ENCODE data around the gene LBP. TPM values are rescaled to one million over a fixed set of nuclear protein-coding genes. Genes with fewer than 3 reads are reported as not detected.

The LBP gene
- total and polyA plus RNA-seq, 7 experiments from 2014 or later, result not detected

DNA sequence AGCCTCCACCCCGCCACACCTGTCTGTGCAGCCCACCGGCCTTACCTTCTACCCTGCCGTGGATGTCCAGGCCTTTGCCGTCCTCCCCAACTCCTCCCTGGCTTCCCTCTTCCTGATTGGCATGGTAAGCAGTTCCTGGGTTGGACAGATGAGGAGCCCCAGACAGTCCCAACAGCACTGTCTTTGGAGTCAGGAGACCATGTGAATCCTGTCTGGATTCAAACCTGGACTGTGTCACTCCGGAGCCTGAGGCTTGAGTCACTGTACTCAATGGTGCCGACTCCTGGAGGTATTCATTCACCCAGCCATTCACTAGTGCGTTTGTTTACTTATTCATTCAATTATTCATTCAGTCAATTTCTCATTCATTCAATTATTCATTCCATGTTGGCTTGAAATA is 20.0 kb upstream of the LBP start:
- POLR2A ChIA-PET, result no interaction called here
- Mint-ChIP-seq H3K36me3 (peaks cover 0 to 4% (median 0%) of the 10 kb centered on the region in 5 donors), H3K27ac (no peak overlapping the region), H3K4me1 (peaks cover 0 to 5% (median 0%) of the 10 kb centered on the region in 7 donors), H3K9me3 (peaks cover 0 to 4% (median 0%) of the 10 kb centered on the region in 11 donors), H3K4me3 (no peak overlapping the region), H3K27me3 (peaks cover 11 to 31% (median 27%) of the 10 kb centered on the region in 5 donors)
- no peak overlapping the region for H3K27ac ChIP-seq (ENCODE audit: low read depth, low read length)
- no peaks in the 10 kb centered on the region for H3K4me1 ChIP-seq (ENCODE audit: control insufficient read depth in 2 of 2, insufficient read depth in 2 of 2, low read length in 2 of 2)
- intact Hi-C loops (cut with micrococcal nuclease), result no loop called here
- H3K4me3 ChIP-seq (ENCODE audit: low read length), result no peak overlapping the region
- CTCF ChIA-PET, result no interaction called here
- ATAC-seq, result no peak
- H3K9me3 ChIP-seq (ENCODE audit: control insufficient read depth in 2 of 3, low read length in 3 of 3), result no peaks in the 10 kb centered on the region
- H3K36me3 ChIP-seq (ENCODE audit: control insufficient read depth in 2 of 3, insufficient read depth in 3 of 3, low read length in 3 of 3), result no peaks in the 10 kb centered on the region
- no peak for DNase-seq
- H3K27me3 ChIP-seq (ENCODE audit: control insufficient read depth in 2 of 2, insufficient read depth in 2 of 2, low read length in 2 of 2), result no peaks in the 10 kb centered on the region

DNA sequence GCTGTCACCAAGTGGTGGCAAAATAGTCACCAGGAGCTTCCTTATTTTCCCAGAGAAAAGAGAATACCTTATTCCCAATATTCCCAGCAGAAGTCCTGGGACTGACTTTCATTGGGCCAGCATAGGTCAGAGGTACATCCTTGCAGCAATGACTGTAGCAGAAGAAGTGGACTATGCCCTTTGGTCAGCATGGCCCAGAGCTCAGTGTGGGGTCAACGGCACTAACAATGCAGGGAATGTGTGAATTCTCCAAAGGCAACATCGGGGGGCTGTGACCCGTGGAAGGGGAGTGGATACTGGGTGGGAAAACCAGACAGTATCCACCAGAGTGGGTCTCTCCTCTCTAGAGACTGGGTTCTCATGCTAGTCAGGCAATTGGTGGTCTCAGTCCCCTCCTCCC is 15.6 kb upstream of the LBP start:
- ATAC-seq (no peak), DNase-seq (no peak)
- Mint-ChIP-seq H3K36me3 (peaks cover 0 to 4% (median 0%) of the 10 kb centered on the region in 5 donors), H3K4me1 (no peaks in the 10 kb centered on the region), H3K4me3 (no peak overlapping the region), H3K27ac (no peak overlapping the region), H3K9me3 (peaks cover 0 to 1% (median 0%) of the 10 kb centered on the region in 11 donors), H3K27me3 (peaks cover 6 to 40% (median 25%) of the 10 kb centered on the region in 5 donors)
- no peak overlapping the region for H3K4me3 ChIP-seq (ENCODE audit: low read length)
- intact Hi-C loops (cut with micrococcal nuclease), result no loop called here
- H3K27ac ChIP-seq (ENCODE audit: low read depth, low read length), result no peak overlapping the region
- no peaks in the 10 kb centered on the region for H3K27me3 ChIP-seq (ENCODE audit: control insufficient read depth in 2 of 2, insufficient read depth in 2 of 2, low read length in 2 of 2)
- no peaks in the 10 kb centered on the region for H3K36me3 ChIP-seq (ENCODE audit: control insufficient read depth in 2 of 3, insufficient read depth in 3 of 3, low read length in 3 of 3)
- H3K9me3 ChIP-seq (ENCODE audit: control insufficient read depth in 2 of 3, low read length in 3 of 3), result no peaks in the 10 kb centered on the region
- ChIA-PET POLR2A (no interaction called here), CTCF (no interaction called here)
- no peaks in the 10 kb centered on the region for H3K4me1 ChIP-seq (ENCODE audit: control insufficient read depth in 2 of 2, insufficient read depth in 2 of 2, low read length in 2 of 2)

DNA sequence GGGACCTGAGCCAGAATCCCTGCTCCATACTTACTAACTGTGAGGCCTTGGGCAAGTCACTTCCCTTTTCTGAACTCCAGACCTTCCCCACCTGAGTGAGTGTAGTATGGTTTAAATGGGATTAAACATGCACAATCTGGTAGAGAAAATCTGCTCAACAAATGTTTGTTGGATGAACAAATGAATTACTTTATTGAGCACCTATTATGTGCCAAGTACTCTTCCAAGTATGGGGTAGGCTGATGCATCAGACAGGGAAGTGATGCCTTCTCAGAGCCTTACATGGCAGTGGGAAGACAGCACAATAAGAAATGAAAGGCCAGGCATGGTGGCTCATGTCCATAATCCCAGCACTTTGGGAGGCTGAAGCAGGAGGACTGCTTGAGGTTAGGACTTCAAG is 15.0 kb upstream of the LBP start:
- Mint-ChIP-seq H3K9me3 (peaks cover 0 to 4% (median 0%) of the 10 kb centered on the region in 11 donors), H3K4me1 (no peaks in the 10 kb centered on the region)

DNA sequence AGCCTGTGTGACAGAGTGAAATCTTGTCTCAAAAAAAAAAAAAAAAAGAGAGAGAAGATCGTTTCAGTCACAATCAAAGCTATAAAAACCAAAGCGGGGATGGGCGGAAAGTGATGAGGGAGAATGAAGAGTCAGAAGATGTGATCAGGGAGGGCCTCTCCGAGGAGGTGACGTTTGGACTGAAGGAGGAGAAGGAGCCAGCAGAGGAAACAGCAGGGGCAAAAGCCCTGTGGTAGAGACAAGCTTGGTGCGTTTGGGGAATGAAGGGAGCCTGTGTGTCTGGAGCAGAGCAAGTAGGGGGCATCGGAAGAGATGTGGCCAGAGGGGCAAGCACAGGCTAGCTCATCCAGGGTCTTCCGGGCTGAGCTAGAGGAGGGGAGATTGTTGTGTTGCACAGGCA is 14.5 kb upstream of the LBP start:
- Mint-ChIP-seq H3K36me3 (peaks cover 0 to 4% (median 0%) of the 10 kb centered on the region in 5 donors), H3K4me3 (no peak overlapping the region), H3K27me3 (peaks cover 6 to 50% (median 26%) of the 10 kb centered on the region in 5 donors), H3K4me1 (no peaks in the 10 kb centered on the region), H3K27ac (no peak overlapping the region), H3K9me3 (peaks cover 0 to 7% (median 0%) of the 10 kb centered on the region in 11 donors)
- H3K27ac ChIP-seq (ENCODE audit: low read depth, low read length), result no peak overlapping the region
- ATAC-seq (no peak), DNase-seq (no peak)
- H3K4me3 ChIP-seq (ENCODE audit: low read length), result no peak overlapping the region
- H3K27me3 ChIP-seq (ENCODE audit: control insufficient read depth in 2 of 2, insufficient read depth in 2 of 2, low read length in 2 of 2), result no peaks in the 10 kb centered on the region
- no peaks in the 10 kb centered on the region for H3K4me1 ChIP-seq (ENCODE audit: control insufficient read depth in 2 of 2, insufficient read depth in 2 of 2, low read length in 2 of 2)
- intact Hi-C loops (cut with micrococcal nuclease), result no loop called here
- ChIA-PET POLR2A (no interaction called here), CTCF (no interaction called here)
- H3K36me3 ChIP-seq (ENCODE audit: control insufficient read depth in 2 of 3, insufficient read depth in 3 of 3, low read length in 3 of 3), result no peaks in the 10 kb centered on the region
- no peaks in the 10 kb centered on the region for H3K9me3 ChIP-seq (ENCODE audit: control insufficient read depth in 2 of 3, low read length in 3 of 3)

More for the DNA sequence above, 15.0 kb upstream of the LBP start:
- Histone ChIP-seq H3K27me3 (ENCODE audit: control insufficient read depth in 2 of 2, insufficient read depth in 2 of 2, low read length in 2 of 2) (no peaks in the 10 kb centered on the region), H3K4me3 (ENCODE audit: low read length) (no peak overlapping the region), H3K9me3 (ENCODE audit: control insufficient read depth in 2 of 3, low read length in 3 of 3) (no peaks in the 10 kb centered on the region), H3K4me1 (ENCODE audit: control insufficient read depth in 2 of 2, insufficient read depth in 2 of 2, low read length in 2 of 2) (no peaks in the 10 kb centered on the region), H3K27ac (ENCODE audit: low read depth, low read length) (no peak overlapping the region), H3K36me3 (ENCODE audit: control insufficient read depth in 2 of 3, insufficient read depth in 3 of 3, low read length in 3 of 3) (no peaks in the 10 kb centered on the region)
- intact Hi-C loops (cut with micrococcal nuclease), result no loop called here
- H3K27me3 Mint-ChIP-seq, result peaks cover 6 to 45% (median 23%) of the 10 kb centered on the region in 5 donors
- POLR2A ChIA-PET, result no interaction called here
- H3K4me3 Mint-ChIP-seq, result no peak overlapping the region
- H3K36me3 Mint-ChIP-seq, result peaks cover 0 to 4% (median 0%) of the 10 kb centered on the region in 5 donors
- no peak overlapping the region for H3K27ac Mint-ChIP-seq
- no peak for DNase-seq
- CTCF ChIA-PET, result no interaction called here
- ATAC-seq, result no peak

DNA sequence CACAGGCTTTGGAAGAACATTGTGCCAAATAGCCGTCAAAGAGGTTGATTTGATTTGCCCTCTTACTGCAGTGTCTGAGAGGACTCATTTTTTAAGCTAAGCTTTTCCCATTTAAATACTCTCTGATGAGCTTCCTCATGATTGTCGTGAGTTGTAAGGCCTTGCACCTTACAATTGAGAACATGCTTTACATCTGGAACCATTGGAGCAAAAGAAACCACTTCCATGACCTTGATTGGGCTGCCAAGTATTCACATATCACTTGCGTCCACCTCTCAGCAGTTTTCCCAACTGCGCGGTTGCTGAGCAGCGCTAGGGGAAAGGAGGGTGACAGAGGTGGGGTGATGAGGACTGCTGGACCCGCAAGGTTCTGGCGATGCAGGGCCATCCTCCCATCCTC is 12.3 kb upstream of the LBP start:
- Histone ChIP-seq H3K9me3 (ENCODE audit: control insufficient read depth in 2 of 3, low read length in 3 of 3) (peaks cover 0 to 7% (median 0%) of the 10 kb centered on the region in 3 experiments), H3K27me3 (ENCODE audit: control insufficient read depth in 2 of 2, insufficient read depth in 2 of 2, low read length in 2 of 2) (no peaks in the 10 kb centered on the region), H3K27ac (ENCODE audit: low read depth, low read length) (no peak overlapping the region), H3K36me3 (ENCODE audit: control insufficient read depth in 2 of 3, insufficient read depth in 3 of 3, low read length in 3 of 3) (no peaks in the 10 kb centered on the region), H3K4me1 (ENCODE audit: control insufficient read depth in 2 of 2, insufficient read depth in 2 of 2, low read length in 2 of 2) (no peaks in the 10 kb centered on the region), H3K4me3 (ENCODE audit: low read length) (no peak overlapping the region)
- CTCF ChIA-PET, result no interaction called here
- Mint-ChIP-seq H3K4me3 (no peak overlapping the region), H3K27ac (no peak overlapping the region), H3K27me3 (peaks cover 9 to 48% (median 32%) of the 10 kb centered on the region in 5 donors), H3K36me3 (peaks cover 0 to 3% (median 0%) of the 10 kb centered on the region in 5 donors), H3K4me1 (no peaks in the 10 kb centered on the region), H3K9me3 (peaks cover 0 to 19% (median 9%) of the 10 kb centered on the region in 11 donors)
- intact Hi-C loops (cut with micrococcal nuclease), result no loop called here
- DNase-seq (no peak), ATAC-seq (no peak)
- POLR2A ChIA-PET, result no interaction called here

DNA sequence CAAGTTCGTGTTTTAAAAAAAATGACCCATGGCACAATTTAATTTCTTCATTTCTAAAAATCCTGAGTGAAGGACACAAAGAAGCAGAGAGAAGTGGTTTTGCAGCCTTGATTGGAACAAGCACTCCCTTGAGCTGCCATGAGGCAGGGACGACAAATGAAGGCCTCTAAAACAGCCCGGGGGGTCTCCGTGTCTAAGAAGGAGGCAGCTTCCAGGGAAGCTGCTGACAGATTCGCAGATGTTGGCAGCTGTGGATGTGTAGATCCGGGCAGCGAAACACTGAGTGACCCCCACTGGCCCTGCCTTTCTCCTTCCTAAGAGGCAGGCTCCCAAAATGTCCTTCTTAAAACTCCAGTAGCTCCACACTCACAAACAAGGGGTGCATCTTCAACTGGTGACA is 9.6 kb upstream of the LBP start:
- H3K4me1 ChIP-seq (ENCODE audit: control insufficient read depth in 2 of 2, insufficient read depth in 2 of 2, low read length in 2 of 2), result no peaks in the 10 kb centered on the region
- H3K27ac Mint-ChIP-seq, result no peak overlapping the region
- peaks cover 0 to 7% (median 0%) of the 10 kb centered on the region in 3 experiments for H3K9me3 ChIP-seq (ENCODE audit: control insufficient read depth in 2 of 3, low read length in 3 of 3)
- peaks cover 0 to 3% (median 0%) of the 10 kb centered on the region in 5 donors for H3K36me3 Mint-ChIP-seq
- DNase-seq, result no peak
- H3K9me3 Mint-ChIP-seq, result peaks cover 0 to 19% (median 9%) of the 10 kb centered on the region in 11 donors
- H3K27me3 Mint-ChIP-seq, result peaks cover 9 to 34% (median 23%) of the 10 kb centered on the region in 5 donors
- POLR2A ChIA-PET, result no interaction called here
- H3K27me3 ChIP-seq (ENCODE audit: control insufficient read depth in 2 of 2, insufficient read depth in 2 of 2, low read length in 2 of 2), result no peaks in the 10 kb centered on the region
- no peak overlapping the region for H3K4me3 ChIP-seq (ENCODE audit: low read length)
- no peak overlapping the region for H3K27ac ChIP-seq (ENCODE audit: low read depth, low read length)
- no peaks in the 10 kb centered on the region for H3K36me3 ChIP-seq (ENCODE audit: control insufficient read depth in 2 of 3, insufficient read depth in 3 of 3, low read length in 3 of 3)
- CTCF ChIA-PET, result no interaction called here
- H3K4me1 Mint-ChIP-seq, result no peaks in the 10 kb centered on the region
- no peak overlapping the region for H3K4me3 Mint-ChIP-seq
- ATAC-seq, result no peak
- intact Hi-C loops (cut with micrococcal nuclease), result no loop called here

DNA sequence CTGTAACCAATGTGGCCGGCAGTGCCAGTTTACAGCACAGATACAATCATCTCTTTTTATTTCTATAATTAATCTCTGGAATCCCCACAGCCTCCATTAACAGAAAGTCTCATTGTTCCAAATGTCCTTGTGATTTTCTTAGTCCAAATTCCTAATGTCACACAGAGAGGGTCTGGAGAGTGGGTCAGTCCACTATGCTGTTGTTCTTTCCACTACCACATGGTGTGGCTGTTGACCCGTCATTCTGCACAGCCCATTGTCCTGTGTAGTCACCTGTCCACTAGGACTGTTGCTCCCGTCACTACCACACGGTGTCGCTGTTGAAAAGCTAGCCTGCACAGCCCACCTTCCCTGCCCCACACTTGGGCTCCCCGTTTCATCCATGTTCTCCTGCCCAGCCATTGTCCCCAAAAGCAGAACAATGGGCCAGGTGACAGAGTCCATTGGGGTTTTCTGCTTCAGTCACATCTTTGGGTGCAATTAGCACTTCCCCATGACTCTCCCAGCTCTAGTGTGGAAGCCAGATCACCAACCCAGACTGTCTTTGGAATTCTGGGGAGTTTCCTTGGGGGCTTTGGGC is 8.6 kb upstream of the LBP start:
- H3K4me3 Mint-ChIP-seq, result no peak overlapping the region
- H3K9me3 Mint-ChIP-seq, result peaks cover 0 to 19% (median 9%) of the 10 kb centered on the region in 11 donors
- Histone ChIP-seq H3K27me3 (ENCODE audit: control insufficient read depth in 2 of 2, insufficient read depth in 2 of 2, low read length in 2 of 2) (no peaks in the 10 kb centered on the region), H3K36me3 (ENCODE audit: control insufficient read depth in 2 of 3, insufficient read depth in 3 of 3, low read length in 3 of 3) (no peaks in the 10 kb centered on the region), H3K4me3 (ENCODE audit: low read length) (no peak overlapping the region), H3K4me1 (ENCODE audit: control insufficient read depth in 2 of 2, insufficient read depth in 2 of 2, low read length in 2 of 2) (no peaks in the 10 kb centered on the region), H3K9me3 (ENCODE audit: control insufficient read depth in 2 of 3, low read length in 3 of 3) (peaks cover 0 to 7% (median 0%) of the 10 kb centered on the region in 3 experiments), H3K27ac (ENCODE audit: low read depth, low read length) (no peak overlapping the region)
- no peak for DNase-seq
- ATAC-seq, result no peak
- intact Hi-C loops (cut with micrococcal nuclease), result no loop called here
- H3K36me3 Mint-ChIP-seq, result peaks cover 0 to 3% (median 0%) of the 10 kb centered on the region in 5 donors
- H3K4me1 Mint-ChIP-seq, result no peaks in the 10 kb centered on the region
- ChIA-PET POLR2A (no interaction called here), CTCF (no interaction called here)
- no peak overlapping the region for H3K27ac Mint-ChIP-seq
- H3K27me3 Mint-ChIP-seq, result peaks cover 7 to 25% (median 23%) of the 10 kb centered on the region in 5 donors

All from naive thymus-derived CD4-positive, alpha-beta T cell (primary cell).